ENCODE results near the gene KCNK1.

The KCNK1 gene

GRCh38 chr1:233597489-233597901 is 16.4 kb upstream of the KCNK1 start:
- TF ChIP-seq ZFX (IDR thresholded peaks at IDR 0.05; ENCODE audit: borderline replicate concordance) (no peak), CTCF (IDR thresholded peaks at IDR 0.05) (no peak)
- no peak overlapping the region for H3K27ac ChIP-seq

- no peak overlapping the region for H3K27ac ChIP-seq
- TF ChIP-seq CTCF (IDR thresholded peaks at IDR 0.05) = no peak
- TF ChIP-seq ZFX (IDR thresholded peaks at IDR 0.05; ENCODE audit: borderline replicate concordance) = no peak
These were observed 14.9 kb upstream of the KCNK1 start for GRCh38 chr1:233598891-233599541.

GRCh38 chr1:233599542-233600073 is 14.3 kb upstream of the KCNK1 start:
- no peak for TF ChIP-seq CTCF (IDR thresholded peaks at IDR 0.05)
- no peak for TF ChIP-seq ZFX (IDR thresholded peaks at IDR 0.05; ENCODE audit: borderline replicate concordance)
- H3K27ac ChIP-seq = no peak overlapping the region

- no peak overlapping the region for H3K27ac ChIP-seq
- TF ChIP-seq CTCF (IDR thresholded peaks at IDR 0.05) (no peak), ZFX (IDR thresholded peaks at IDR 0.05; ENCODE audit: borderline replicate concordance) (no peak)
These were observed 13.4 kb upstream of the KCNK1 start for GRCh38 chr1:233600488-233600887.

GRCh38 chr1:233603478-233603877 is 10.4 kb upstream of the KCNK1 start:
- no peak for TF ChIP-seq ZFX (IDR thresholded peaks at IDR 0.05; ENCODE audit: borderline replicate concordance)
- no peak for TF ChIP-seq CTCF (IDR thresholded peaks at IDR 0.05)
- no peak overlapping the region for H3K27ac ChIP-seq

- H3K27ac ChIP-seq = no peak overlapping the region
- TF ChIP-seq CTCF (IDR thresholded peaks at IDR 0.05) (no peak), ZFX (IDR thresholded peaks at IDR 0.05; ENCODE audit: borderline replicate concordance) (no peak)
These were observed 8.7 kb upstream of the KCNK1 start for GRCh38 chr1:233605205-233605604.

- H3K27ac ChIP-seq = no peak overlapping the region
- TF ChIP-seq CTCF (IDR thresholded peaks at IDR 0.05) (no peak), ZFX (IDR thresholded peaks at IDR 0.05; ENCODE audit: borderline replicate concordance) (no peak)
These were observed 7.1 kb upstream of the KCNK1 start for GRCh38 chr1:233606813-233607212.
